ENCODE measurements around the gene RABGAP1L.
"Not testable (repeated sequence)": the region's sequence is repeated elsewhere in the genome, so short reads cannot be mapped to it uniquely, and the experiment has no call there.

Gene RABGAP1L

DNA sequence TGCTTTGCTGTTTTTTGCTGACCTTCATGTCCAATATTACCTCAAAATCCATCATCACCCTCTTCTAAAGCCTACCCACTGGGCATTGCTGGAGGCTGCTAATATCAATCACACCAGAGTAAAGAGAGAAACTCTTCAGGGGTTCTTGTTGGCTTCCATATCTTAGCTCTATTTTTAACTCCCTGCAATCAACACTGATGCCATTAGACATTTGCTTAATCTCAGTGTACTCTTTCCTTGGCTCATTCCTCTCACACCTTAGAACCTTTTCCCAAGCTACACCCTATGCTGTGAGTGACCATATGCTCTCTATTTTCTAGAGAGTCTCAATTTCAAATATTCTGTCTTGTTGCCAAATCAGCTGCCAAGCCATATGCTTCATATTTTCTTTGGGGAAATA lies 40.6 kb upstream of the RABGAP1L start:
- TF ChIP-seq, protein P1, sequence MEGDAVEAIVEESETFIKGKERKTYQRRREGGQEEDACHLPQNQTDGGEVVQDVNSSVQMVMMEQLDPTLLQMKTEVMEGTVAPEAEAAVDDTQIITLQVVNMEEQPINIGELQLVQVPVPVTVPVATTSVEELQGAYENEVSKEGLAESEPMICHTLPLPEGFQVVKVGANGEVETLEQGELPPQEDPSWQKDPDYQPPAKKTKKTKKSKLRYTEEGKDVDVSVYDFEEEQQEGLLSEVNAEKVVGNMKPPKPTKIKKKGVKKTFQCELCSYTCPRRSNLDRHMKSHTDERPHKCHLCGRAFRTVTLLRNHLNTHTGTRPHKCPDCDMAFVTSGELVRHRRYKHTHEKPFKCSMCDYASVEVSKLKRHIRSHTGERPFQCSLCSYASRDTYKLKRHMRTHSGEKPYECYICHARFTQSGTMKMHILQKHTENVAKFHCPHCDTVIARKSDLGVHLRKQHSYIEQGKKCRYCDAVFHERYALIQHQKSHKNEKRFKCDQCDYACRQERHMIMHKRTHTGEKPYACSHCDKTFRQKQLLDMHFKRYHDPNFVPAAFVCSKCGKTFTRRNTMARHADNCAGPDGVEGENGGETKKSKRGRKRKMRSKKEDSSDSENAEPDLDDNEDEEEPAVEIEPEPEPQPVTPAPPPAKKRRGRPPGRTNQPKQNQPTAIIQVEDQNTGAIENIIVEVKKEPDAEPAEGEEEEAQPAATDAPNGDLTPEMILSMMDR (IDR thresholded peaks at IDR 0.05; ENCODE audit: extremely low read depth, insufficient read depth, missing control alignments), result no peak
- no peak for DNase-seq (ENCODE audit: low spot score)
- in situ Hi-C loops (cut with MboI; ENCODE audit: low pct_unique_long_range_greater_than_20kb, low sequenced_read_pairs, unreplicated experiment), result no loop called here

DNA sequence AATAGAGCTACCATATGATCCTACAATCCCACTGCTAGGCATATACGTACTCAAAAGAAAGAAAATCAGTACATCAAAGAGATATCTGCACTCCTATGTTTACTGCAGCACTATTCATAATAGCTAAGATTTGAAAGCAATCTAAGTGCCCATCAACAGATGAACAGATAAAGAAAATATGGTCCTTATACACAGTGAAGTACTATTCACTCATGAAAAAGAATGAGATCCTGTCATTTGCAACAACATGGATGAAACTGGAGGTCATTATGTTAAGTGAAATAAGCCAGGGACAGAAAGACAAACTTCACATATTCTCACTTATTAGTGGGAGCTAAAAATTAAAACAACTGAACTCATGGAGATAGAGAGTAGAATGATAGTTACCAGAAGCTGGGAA lies 37.0 kb upstream of the RABGAP1L start:
- in situ Hi-C loops (cut with MboI; ENCODE audit: low pct_unique_long_range_greater_than_20kb, low sequenced_read_pairs, unreplicated experiment); DNase-seq (ENCODE audit: low spot score): not testable (repeated sequence)

DNA sequence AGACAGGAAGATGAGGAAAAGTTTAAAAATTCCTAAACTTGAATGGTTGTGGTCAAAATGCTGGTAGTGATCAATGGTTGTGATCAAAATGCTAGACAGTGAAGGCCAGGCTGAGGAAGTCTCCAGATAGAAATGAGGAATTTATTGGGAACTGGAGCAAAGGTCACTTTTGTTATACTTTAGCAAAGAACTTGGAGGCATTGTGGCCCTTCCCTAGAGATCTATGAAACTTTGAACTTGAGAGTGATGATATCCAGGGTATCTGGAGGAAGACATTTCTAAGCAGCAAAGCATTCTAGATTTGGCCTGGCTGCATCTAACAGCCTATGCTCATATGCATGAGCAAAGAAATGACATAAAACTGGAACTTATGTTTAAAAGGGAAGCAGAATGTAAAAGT lies 35.5 kb upstream of the RABGAP1L start:
- TF ChIP-seq, protein P1 (IDR thresholded peaks at IDR 0.05; ENCODE audit: extremely low read depth, insufficient read depth, missing control alignments), result no peak
- in situ Hi-C loops (cut with MboI; ENCODE audit: low pct_unique_long_range_greater_than_20kb, low sequenced_read_pairs, unreplicated experiment), result no loop called here
- DNase-seq (ENCODE audit: low spot score), result no peak

DNA sequence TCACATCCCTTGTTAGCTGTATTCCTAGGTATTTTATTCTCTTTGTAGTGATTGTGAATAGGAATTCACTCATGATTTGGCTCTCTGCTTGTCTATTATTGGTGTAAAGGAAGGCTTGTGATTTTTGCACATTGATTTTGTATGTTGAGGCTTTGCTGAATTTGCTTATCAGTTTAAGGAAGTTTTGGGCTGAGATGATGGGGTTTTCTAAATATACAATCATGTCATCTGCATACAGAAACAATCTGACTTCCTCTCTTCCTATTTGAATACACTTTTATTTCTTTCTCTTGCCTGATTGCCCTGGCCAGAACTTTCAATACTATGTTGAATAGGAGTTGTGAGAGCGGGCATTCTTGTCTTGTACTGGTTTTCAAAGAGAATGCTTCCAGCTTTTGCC lies 32.1 kb upstream of the RABGAP1L start:
- in situ Hi-C loops (cut with MboI; ENCODE audit: low pct_unique_long_range_greater_than_20kb, low sequenced_read_pairs, unreplicated experiment); DNase-seq (ENCODE audit: low spot score): not testable (repeated sequence)

DNA sequence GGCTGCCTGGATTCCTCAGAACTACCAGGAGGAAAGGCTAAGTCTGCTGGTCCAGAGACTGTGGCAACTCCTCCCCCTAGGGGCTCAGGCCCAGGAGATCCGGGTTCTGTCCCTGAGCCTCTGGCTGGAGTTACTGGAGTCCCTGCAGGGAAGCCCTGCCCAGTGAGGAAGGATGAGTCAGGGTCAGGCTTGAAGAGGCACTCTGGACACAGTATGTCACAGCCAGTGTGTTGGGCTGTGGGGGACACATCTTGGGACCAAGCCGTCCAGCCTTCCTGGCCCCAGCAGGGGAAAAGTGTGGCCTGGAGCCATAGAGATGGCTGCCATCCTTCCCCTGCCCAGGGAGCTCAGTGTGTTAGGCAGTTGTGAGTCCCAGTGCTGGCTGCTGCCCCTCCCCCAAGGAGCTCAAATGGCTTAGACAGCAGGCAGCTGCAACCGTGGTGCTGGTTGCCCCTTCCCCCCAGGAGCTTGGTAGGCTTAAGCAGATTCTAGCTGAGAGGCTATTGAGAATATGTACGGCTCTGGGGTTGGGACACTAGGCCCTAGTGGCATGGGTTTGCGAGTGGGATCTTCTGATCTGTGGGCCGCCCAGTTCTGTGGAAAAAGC lies 28.2 kb upstream of the RABGAP1L start:
- in situ Hi-C loops (cut with MboI; ENCODE audit: low pct_unique_long_range_greater_than_20kb, low sequenced_read_pairs, unreplicated experiment), result no loop called here
- DNase-seq (ENCODE audit: low spot score), result no peak
- TF ChIP-seq, protein P1 (IDR thresholded peaks at IDR 0.05; ENCODE audit: extremely low read depth, insufficient read depth, missing control alignments), result no peak

DNA sequence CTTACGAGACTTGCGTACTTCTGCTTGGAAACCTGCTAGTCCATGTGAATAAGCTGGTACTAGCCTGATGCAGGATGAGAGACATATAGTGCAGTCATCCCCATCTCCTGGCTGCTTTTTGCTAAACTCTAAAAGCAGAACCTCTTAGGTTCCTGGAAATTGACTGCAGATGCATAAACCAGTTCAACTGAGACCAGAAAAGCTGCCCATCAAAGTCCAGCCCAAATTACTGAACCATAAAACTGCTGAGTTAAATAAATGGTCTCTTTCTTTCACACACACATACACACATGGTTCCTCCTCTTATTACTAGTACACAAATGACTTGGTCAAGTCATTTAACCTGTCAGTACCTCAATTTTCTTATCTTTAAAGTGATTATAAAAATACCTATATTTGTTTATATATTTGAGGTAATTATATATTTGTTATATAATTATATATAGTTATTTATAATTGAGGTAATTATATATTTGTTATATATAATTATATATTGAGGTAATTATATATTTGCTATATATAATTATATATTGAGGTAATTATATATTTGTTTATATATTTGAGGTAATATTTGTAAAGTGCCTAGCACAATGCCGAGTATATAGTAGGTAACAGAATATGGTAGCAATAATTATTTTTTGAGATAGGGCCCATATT lies 25.2 kb upstream of the RABGAP1L start:
- in situ Hi-C loops (cut with MboI; ENCODE audit: low pct_unique_long_range_greater_than_20kb, low sequenced_read_pairs, unreplicated experiment), result no loop called here

DNA sequence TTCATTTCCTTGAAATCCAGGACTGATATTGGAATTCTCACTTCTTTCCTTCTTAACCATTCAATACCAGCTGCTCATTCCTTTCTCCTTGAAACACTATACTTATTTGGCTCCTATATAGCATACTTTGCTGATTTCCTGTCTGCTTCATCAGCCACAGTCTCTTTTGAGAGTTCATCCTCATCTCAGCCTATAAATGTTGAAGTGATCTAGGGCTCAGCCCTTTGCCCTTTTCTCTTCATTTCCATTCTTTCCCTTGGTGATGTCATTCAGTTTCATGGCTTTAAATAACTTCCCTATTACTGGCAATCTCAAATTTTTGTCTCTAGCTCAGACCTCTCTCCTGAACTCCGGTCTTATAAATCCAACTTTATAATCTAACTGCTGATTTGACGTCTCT lies 24.1 kb upstream of the RABGAP1L start:
- TF ChIP-seq, protein P1 (IDR thresholded peaks at IDR 0.05; ENCODE audit: extremely low read depth, insufficient read depth, missing control alignments), result no peak
- in situ Hi-C loops (cut with MboI; ENCODE audit: low pct_unique_long_range_greater_than_20kb, low sequenced_read_pairs, unreplicated experiment), result no loop called here
- DNase-seq (ENCODE audit: low spot score), result no peak

More for the DNA sequence above, 25.2 kb upstream of the RABGAP1L start:
- TF ChIP-seq, protein P1 (IDR thresholded peaks at IDR 0.05; ENCODE audit: extremely low read depth, insufficient read depth, missing control alignments), result peak; percentile 20
- DNase-seq (ENCODE audit: low spot score), result peak; percentile 29
